Femur (tissue), 1 donor: ENCODE results near the gene FAM174B.

Experiments used
- DNase-seq: peaks from one replicate; pipeline ENCODE4 v3.0.0-alpha.2; 2017

Gene FAM174B

DNA sequence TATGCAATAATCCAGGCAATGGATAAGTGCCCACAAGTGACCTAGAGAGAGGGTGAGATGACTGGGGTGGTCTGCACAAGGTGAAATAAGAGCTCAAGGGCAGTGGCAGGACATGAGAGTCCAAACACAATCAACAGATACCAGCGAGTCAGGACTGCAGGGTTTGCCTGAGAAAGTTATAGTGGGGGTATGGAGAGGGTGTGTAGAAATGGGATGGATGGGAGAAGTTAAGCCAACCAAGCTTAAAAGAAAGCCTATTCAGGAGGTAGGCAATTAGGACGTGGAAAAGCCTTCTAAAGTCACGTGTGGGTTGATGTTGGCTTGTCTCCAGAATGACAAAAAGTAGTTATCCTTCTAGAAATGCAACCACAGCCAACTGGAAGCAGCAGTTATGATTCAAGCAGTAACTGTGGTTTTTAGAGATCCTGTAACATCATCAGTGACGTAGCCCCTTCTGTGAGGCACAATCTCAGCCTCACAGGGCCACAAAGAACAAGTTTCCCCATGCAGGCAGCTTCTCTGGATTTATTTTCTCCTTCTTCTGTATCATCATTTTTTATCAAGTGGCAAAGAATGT, 56.1 kb downstream of the FAM174B start:
- DNase-seq = peak; percentile 8

DNA sequence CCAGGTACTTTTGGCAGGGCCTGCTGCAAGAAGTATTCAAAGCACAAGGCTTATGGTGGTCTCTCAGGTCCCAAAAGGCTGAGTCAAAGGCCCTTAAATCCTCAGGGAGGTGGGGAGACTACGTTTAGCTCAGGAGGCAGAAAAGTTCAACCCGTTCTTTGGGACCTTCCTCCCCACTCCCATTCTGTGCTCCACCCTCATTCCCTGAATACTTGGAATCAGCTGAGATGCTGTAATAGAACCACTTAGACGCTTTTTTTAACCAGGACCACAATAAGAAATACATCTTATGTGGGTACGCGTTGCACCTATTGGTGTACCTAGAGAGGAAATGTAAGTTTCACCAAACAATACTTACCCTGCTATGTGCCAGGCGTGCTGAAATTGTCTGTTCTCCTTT, 58.0 kb downstream of the FAM174B start:
- peak; percentile 2 for DNase-seq

DNA sequence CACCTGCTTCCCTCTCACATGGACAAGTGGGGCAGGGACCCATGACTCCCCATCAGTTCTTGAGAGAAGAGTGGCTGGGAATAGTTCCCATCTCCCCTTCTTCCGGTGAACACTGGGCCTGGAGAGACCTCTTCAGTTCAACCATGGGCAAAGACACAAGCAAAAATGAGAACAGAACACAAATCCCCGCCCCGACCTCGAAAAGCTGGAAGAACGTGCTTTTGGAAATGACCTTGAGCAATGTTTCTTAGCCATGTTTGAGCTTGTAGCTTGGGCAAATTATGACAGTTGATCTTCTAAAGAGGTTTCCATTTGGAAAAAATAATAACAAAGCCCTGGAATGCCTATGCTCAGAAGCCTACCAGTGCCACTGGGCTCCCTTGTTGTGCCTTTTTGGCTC, 59.0 kb downstream of the FAM174B start:
- peak; percentile 7 for DNase-seq

DNA sequence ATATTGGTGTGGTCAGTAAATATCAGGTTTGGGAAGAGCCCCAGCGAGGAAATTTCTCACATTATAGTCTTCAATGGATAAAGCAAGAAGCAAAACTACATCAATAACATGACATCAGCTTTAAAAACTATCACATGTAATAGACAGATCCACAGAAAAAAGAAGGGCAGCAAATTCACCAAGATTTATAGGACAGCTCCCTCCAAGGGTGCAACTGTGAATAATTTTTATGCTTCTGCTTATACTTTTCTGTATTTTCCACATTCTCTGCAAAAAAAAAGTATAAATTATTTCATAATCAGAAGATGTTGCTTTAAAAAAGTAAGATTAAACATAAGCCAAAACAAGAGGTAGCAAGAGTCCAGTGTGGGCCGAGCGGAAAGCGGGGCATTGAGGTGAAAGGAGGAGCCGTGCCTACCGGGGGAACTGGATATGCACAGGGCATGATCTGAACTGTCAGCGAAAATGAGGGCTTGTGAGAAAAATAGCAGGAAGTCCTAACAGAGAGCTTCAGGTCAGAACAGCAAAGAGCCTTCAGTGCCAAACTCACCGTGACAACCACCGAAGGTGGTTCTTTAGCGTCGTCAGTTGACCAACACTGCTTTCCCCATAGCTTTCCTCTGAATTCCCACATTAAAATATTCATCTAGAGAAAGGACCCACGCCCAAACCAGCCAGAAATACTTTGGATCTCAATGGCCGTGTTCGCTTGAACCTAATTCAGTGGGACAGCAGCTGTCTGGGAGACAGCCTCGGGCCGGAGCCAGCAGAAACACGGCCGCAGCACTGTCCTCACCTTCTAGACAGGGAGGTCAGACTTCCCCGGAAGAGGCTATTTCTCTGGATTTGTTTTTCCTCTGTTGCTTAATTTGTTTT, 59.8 kb downstream of the FAM174B start:
- peak; percentile 26 for DNase-seq

DNA sequence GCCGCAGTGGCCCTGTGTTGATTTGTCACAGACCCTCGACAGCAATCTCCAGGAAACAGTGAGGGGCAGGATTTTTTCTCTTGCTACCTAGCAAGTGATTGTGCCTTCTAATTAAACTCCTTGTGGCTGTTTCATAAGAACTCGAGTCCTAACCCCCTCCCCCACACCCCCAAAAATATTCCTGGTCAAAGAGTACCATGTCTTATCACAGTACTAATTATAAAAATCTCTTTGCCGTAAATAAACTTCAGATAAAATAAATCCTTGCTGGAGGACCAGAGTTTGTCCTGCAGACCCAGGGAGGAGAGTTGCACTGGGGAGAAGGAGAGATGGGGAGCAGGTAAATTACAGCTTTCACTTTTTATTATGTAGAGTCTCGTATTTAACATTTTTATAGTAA, 64.3 kb downstream of the FAM174B start:
- DNase-seq = peak; percentile 1

DNA sequence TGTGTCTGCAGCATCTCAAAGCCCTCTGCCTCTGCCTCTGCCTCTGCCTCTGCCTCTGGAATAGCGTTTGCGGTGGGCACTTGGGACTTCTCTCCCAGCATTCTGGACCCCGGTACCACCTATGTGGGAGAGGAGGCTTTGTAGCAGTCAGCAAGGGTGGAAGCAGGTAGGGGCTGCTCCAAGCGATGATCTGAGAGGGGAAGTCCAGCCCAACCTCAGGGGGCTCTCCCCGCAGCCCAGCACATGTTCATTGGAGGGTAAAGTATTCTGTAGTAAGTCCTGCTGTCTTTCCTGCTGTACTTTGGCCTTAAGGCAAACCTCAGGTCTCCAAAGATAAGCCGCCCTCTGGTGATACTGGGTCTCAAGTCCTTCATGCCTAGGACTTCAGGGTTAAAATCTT, 68.6 kb downstream of the FAM174B start:
- DNase-seq = no peak

DNA sequence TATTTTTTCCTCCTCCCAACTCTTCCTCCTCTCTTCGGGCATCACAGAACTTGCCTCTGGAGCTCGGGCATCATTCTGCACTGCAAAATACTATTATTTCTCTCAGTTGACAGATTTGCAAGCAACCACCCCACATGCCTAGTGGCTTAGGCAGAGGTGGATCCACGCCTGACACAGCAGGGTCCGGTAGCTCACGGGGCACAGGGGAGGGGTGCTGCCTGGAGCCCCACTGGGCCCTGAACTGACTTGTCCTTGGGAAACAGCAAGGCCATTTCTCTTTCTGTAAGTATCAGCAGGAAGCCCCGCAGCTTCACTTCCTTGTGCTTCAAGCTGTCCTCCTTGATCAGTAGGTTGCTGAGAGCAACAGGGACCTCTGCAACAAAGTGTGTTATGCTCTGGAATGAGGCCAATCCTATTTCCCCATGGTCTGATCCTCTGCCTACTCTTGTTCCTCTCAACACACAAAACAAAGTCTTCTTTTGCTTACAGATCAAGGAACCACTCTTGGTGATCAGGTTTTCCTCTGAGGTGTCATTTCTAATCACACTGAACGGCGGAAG, 69.1 kb downstream of the FAM174B start:
- DNase-seq = peak; percentile 20

DNA sequence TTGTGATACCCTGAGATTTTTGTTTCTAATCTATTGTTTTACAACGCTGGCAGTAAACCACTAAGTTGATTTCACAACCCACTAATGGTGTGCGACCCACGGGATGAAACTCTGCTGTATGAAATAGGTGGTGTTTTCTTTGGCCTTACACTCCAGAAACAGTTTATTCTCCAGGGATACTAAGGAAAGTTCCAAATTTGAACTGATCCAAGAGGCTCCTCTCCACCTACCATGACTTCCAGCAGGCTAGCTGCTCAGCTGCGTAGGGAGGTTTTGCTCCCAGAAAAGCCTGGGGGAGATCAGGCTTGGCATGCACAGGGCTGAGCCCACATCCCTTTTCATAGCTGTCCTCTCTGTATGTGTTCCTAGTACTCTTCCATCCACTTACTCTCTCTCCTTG, 71.5 kb downstream of the FAM174B start:
- DNase-seq = peak; percentile 10

DNA sequence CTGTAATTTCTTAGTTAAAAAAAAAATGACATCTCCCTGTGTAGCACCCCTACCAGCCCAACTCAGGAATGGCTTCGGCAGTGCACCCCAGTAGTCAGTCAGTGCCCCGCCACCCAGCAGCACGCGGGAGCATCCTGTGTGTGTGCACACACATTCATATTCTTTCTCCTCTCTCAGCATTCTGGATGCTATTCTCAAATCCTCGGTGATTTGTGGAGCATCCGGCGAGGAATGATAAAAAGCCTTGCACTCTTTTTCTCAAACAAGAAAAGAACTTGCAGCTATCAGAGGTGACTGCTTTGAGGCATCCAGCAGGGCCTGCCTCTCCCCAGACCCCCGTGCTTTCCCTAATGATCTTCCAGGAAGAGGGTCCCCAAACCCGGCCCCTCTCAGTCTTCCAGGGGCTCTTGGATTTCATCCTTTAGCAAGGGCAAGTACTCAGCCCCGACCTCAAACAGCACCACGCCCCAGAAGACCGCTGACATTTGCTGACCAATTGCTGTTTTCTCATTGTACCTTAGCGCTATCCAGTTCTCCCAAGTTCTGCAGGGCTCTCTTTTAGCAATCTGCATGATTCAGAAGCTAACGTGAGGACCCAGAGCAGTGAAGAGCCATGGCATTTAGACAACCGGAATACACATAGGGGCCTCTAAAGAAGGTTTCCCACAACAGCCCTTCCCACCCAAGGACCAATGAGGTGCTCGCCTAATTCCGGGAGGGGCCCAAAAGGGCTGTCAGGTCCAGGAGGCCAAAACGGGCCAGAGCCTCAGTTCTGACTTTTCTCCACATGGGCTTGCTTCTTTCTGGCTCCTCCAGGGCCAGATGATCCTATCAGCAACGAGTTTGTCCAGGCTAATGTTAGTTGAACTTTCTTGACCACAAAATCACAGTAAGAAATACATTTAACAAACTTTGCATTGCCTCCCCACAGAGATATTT, 72.2 kb downstream of the FAM174B start:
- peak; percentile 13 for DNase-seq

DNA sequence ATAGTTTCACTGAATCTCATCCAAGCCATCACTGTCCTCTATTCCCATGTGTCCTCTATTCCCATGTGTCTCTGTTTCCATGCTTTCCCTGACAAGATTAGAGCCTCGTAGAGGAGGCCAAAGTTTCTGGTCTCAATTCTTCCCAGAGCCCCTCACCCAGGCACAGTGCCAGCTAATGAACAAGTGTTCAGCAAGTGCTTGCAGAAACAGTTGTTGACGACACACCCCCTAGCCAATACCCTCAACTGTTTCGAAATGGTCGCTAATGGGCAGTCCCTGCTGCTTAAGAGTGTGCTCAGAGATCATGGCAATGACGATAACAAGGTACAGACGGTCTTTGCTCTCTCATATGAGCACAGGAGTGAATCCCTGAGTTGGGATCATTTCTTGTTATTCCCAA, 73.4 kb downstream of the FAM174B start:
- DNase-seq = no peak

DNA sequence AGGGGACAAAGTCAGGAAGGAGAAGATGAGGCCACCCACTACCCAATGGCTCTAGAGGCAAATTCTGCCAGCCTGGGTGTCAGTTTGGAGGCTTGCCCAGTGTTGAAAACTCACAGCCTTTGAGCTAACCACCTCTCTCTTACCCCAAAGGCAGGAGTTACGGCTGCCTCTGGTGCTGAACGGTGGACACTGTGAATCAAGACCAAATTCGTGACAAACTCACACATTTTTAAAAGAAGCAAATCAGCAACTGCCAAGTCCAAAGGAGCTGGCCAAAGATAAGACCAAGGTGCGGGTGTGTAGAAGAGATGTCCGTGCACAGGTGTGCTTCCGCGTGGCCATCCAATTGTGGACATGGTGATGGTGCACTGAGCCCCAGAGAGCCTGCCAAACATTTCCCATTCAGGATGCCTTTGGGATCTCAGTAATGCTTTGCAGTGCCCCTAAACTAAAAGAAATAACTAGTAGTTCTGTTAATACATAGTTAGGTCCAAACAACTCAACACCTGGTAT, 74.6 kb downstream of the FAM174B start:
- DNase-seq = no peak

DNA sequence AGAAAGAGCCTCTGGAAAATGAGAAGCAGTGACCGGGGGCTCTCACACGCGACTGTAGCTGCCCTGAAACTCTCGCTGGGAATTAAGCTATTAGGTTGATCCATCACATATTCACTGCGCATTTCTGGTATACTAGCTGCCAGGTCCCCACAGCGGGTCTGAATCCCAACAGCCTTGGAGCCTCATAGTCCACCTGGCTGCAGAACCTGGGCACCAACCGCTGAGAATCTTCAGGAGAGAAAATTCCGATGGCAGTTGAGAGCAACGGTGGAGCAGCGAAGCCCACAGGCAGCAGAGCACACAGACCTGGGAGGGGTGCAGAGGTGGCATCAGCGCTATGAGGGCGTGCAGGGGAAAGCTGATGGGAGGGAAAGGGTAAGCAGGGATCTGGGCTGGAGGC, 75.1 kb downstream of the FAM174B start:
- no peak for DNase-seq

DNA sequence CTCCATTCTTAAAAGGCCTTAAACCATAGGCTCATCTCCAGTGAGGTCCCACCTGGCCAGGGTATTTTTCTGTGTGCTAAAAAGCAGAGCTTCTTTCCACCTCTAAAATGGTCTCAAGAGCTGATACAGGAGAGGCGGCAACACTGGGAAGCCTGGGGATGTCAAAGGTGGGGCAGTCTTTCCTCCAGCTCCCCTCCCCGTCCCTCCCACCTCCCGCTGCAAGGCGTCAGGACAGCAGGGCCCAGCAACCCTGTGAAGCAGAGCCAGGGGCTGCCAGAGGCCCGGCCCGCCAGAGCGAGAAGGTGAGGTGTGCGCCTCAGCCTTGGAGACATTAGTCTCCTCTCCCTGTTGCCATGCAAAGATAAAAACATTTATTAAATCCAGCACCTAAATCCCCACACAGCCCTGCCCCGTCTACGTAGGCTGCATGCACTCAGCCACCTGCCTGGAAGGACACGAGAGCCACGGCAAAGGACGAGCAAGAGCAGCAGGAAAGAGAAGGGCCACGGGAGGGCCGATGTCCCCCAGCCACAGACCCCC, 75.6 kb downstream of the FAM174B start:
- DNase-seq = no peak

DNA sequence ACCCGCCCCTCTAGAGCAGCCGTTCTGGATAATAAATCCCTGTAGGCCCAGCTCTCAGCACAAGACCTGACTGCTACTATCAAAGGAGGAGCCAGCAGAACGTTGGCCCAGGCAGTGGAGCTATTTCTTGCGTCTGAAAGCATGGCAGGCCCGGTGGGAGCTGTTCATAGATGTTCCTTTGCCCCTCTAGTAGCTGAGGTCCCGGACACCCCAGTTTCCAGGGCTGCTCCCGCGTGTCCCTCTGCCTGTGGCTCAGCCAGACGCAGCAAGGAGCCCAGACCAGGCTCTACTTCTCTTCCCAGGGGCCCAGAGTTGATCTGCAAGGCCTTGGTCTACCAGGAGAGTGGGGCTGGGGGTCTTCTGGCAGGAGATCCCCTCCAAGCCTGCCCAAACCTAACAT, 76.1 kb downstream of the FAM174B start:
- no peak for DNase-seq

DNA sequence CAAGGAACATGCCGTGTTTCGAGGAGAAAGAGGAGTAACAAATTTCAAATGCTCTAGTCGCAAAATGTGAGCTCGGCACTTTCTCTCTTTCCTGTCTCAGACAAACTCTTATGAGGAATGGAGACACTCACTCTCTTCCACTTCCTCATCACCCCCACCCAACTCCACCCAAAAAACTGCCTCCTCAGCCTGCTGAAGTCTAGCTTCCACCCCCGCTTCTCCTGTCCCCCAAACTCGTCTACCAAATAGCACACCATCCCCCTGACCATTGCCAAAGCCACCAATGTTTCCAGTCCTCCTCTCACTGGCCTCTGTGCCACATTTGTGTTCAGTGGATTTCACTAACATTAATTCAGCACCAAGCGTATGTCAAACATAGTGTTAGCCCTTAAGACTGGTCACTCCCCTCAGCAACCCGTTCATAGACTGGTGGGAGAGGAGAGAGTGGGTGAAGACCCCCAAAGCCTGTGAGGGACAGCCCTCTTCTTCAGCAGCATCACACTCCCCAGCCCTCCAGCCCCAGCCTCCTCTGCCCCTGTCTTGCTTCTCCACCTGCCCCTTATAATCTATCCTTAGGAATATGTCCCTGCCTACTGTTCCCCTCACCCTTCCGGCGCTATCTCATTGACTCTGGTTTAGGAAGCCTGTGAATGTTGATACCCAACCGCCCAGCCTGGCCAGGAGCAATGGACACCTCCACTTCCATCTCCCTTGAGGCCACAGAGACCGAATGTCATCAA, 77.3 kb downstream of the FAM174B start:
- DNase-seq = no peak

DNA sequence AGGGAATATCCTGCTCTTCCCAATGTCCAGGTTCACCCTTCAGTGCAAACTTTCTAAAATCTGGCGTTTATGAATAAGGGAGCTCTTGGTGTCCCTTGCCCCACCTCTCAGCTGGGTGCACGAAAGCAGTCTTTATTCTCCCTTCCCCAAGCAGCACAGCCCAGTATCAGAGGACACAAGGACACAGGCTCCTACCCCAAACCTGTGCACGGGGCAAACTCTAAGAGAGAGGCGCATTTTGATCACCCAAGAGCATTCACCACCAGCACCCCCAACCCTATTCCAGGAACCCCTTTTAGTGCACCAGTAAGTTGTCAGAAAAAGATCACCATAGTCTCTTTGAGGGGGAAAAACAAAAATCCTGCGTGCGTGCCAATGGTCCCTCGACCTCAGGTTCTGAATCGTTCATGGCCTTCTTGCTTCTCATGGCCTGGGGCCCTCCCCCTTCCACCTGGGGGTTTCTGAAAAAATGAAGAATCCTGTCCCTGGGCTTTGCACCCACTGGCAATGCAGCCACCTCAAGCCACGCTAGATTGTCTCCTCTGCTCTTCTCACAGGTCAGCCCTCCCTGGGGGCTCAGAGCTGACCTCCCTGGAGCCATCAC, 78.9 kb downstream of the FAM174B start:
- no peak for DNase-seq

DNA sequence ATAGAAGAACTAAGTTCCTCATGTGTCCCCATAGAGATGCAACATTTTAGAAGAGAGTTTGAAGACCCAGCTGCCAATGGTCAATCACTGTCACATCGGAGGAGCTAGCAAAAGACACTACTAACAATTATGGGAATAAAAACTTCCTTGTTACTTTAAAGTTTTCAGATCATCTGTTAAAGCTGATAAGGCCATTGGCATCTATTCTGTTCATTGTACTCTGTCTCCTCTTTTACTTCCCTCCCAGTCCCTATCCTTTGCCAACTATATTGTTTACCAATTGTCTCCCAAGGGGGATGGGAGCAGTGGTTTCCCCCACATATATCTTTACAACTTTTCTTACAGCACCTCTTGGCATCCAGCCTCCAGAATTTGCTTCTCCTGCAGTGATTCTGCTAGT, 81.0 kb downstream of the FAM174B start:
- DNase-seq = no peak

DNA sequence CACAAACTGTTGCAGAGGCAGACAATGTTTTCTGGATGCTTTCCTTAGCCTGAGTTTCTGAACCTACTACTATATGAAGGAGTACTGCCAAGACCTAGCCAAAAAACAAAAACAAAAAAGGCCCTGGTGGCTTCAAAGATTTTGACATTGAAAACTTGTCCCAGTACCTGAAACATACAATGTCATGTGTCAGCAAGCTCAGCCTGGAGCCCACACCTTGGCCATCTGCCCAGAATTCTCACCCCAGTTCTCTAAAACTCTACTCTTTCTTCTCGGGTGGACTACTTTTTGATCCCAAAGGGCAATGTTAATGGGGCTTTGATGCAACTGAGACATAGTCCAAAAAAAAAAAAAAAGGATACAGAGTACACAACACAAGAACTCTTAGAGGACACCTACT, 81.4 kb downstream of the FAM174B start:
- no peak for DNase-seq

DNA sequence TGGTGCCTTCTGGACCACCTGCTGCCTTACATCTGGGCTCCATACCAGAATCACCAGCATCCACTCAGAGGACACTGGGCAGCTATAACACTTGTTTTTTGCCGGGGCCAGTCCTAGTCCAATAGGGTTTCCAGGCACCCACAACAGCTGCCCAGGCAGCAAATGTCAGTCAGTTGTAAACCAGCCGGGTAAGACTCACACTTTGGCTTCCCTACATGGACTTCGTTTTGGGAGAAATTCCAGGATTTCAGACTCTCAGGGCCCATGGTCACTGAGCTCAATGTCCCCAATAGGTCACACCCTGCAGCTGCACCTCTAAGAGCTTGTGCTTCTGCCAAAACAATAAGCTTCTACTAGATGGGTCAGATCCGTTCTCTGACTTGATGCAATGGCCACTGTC, 83.8 kb downstream of the FAM174B start:
- DNase-seq = no peak

DNA sequence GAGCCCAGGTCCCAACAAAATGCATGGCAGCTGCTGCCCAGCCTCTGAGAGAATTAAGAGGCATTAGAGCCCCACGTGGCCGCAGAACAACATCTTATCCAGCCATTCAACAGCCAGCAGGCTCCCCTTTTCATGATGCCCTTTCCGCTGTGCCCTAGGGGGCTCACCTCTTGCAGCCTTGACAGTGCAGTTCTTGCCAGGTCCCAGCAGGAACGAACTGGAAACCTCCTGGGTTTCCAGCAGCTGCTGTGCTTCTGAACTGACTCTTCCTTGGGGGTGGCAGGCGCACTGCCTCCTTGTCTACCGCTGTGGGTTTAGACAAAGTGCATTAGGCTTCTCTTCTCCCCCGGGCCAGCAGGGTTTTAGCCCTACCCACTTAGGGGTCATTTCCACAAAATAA, 85.2 kb downstream of the FAM174B start:
- no peak for DNase-seq

DNA sequence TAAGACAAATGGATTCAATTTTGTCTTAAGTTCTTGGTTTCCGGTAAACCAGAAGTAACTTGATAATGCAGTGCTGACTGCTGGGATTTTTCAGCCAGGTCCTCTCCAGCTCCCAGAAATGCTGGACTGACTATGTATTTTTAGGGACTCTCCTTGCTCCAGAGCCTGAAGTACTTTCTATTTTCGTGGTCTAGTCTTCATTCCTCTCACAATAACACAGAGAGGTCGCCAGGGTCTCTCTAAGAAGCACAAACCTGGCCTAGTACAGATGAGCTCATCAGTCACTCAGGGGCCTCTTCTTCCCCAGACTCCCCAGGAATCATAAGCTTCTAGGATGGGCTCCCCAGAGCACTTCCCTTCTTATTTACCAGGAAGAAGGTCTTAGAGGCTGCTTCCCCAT, 85.8 kb downstream of the FAM174B start:
- DNase-seq = no peak
